IMR-90 (cell line): ENCODE measurements around the gene IDH3G. TPM values are rescaled to one million over a fixed set of nuclear protein-coding genes. Genes with fewer than 3 reads are reported as not detected.

Experiments
- ATAC-seq: fragments of 200-7000 bp; cut with Tn5 transposase; 2 replicates; pipeline ENCODE4 v1.9.1; 2020; ENCODE audit warnings: low read depth, mild to moderate bottlenecking, moderate library complexity
- BruUV-seq: library from RNA; stranded (reverse); fragments of 400-500 nt; replicated peaks from 2 replicates; lab custom pipeline; 2021; lab: Mats Ljungman, UMichigan
- CTCF ChIA-PET: fragments of 300-600 bp; formaldehyde crosslinking; extraction: SDS; loops from one replicate; lab custom pipeline; 2021; ENCODE audit warnings: antibody characterized with exemption; lab: Yijun Ruan, JAX
- POLR2A ChIA-PET: fragments of 300-600 bp; sonication (Branson Sonifier 250); formaldehyde crosslinking; loops from one replicate; lab custom pipeline; 2022; ENCODE audit warnings: antibody characterized with exemption; ENCODE audit not compliant: unreplicated experiment; lab: Charles Lee
- DNase-seq: peaks from one replicate; pipeline ENCODE4 v3.0.0; 2013
- H2AFZ ChIP-seq: replicated peaks from 2 replicates; pipeline ENCODE3; 2013; ENCODE audit warnings: low read length, mild to moderate bottlenecking; ENCODE audit not compliant: poor library complexity
- H2AK5ac ChIP-seq: 2 replicates; pipeline ENCODE4 v1.6.1; 2013; ENCODE audit warnings: low read depth, low read length, inconsistent platforms
- H2AK9ac ChIP-seq: replicated peaks from 2 replicates; pipeline ENCODE3; 2013; ENCODE audit warnings: mild to moderate bottlenecking, low read depth, low read length, moderate library complexity; ENCODE audit not compliant: poor library complexity
- H2BK120ac ChIP-seq: 2 replicates; pipeline ENCODE4 v1.6.1; 2013; ENCODE audit warnings: low read depth, low read length, inconsistent platforms
- H2BK15ac ChIP-seq: 3 replicates; pipeline ENCODE4 v1.6.1; 2013; ENCODE audit warnings: low read depth, low read length, inconsistent platforms
- H2BK20ac ChIP-seq: 2 replicates; pipeline ENCODE4 v1.6.1; 2013; ENCODE audit warnings: low read depth, mild to moderate bottlenecking, inconsistent platforms, low read length, moderate library complexity
- H2BK5ac ChIP-seq: 2 replicates; pipeline ENCODE4 v1.6.1; 2013; ENCODE audit warnings: mild to moderate bottlenecking, low read depth, low read length, inconsistent platforms; ENCODE audit not compliant: poor library complexity, severe bottlenecking
- H3K14ac ChIP-seq: replicated peaks from 2 replicates; pipeline ENCODE4 v1.6.1; 2013; ENCODE audit warnings: low read depth, low read length, inconsistent platforms
- H3K18ac ChIP-seq: 2 replicates; pipeline ENCODE4 v1.6.1; 2013; ENCODE audit warnings: low read depth, low read length, control low read depth
- H3K23ac ChIP-seq: 2 replicates; pipeline ENCODE4 v1.6.1; 2013; ENCODE audit warnings: low read depth, low read length, inconsistent platforms
- H3K27ac ChIP-seq: 2 replicates; pipeline ENCODE4 v1.5.1; 2013; ENCODE audit warnings: mild to moderate bottlenecking, control low read depth, low read length; ENCODE audit not compliant: insufficient read depth
- H3K27me3 ChIP-seq: 2 replicates; pipeline ENCODE4 v1.6.1; 2013; ENCODE audit warnings: low read length; ENCODE audit not compliant: control insufficient read depth, insufficient read depth
- H3K36me3 ChIP-seq: 2 replicates; pipeline ENCODE4 v1.6.1; 2013; ENCODE audit warnings: low read length, mixed read lengths; ENCODE audit not compliant: control insufficient read depth, insufficient read depth
- H3K4ac ChIP-seq: 2 replicates; pipeline ENCODE4 v1.6.1; 2013; ENCODE audit warnings: low read depth, low read length, inconsistent platforms
- H3K4me1 ChIP-seq: 2 replicates; pipeline ENCODE4 v1.6.1; 2013; ENCODE audit warnings: low read length, mixed read lengths; ENCODE audit not compliant: control insufficient read depth, insufficient read depth
- H3K4me2 ChIP-seq: 2 replicates; pipeline ENCODE4 v1.6.1; 2013; ENCODE audit warnings: low read depth, mild to moderate bottlenecking, control low read depth, low read length, moderate library complexity
- H3K4me3 ChIP-seq: 2 replicates; pipeline ENCODE4 v1.5.1; 2013; ENCODE audit warnings: low read depth, mild to moderate bottlenecking, control low read depth, low read length, moderate library complexity; ENCODE audit not compliant: insufficient read depth
- H3K56ac ChIP-seq: 2 replicates; pipeline ENCODE4 v1.6.1; 2013; ENCODE audit warnings: low read length, inconsistent platforms; ENCODE audit not compliant: insufficient read depth; ENCODE audit errors: extremely low read depth
- H3K79me1 ChIP-seq, 2 experiments: 2 replicates each; pipeline ENCODE4 v1.6.1; 2013; ENCODE audit warnings: low read length in 2 of 2, inconsistent platforms in 1 of 2, low read depth in 1 of 2
- H3K9ac ChIP-seq: 2 replicates; pipeline ENCODE4 v1.6.1; 2013; ENCODE audit warnings: low read depth, low read length, control low read depth
- H3K9me1 ChIP-seq: 2 replicates; pipeline ENCODE4 v1.6.1; 2013; ENCODE audit warnings: low read length, inconsistent platforms; ENCODE audit not compliant: insufficient read depth
- H3K9me3 ChIP-seq: 2 replicates; pipeline ENCODE4 v1.6.1; 2013; ENCODE audit warnings: low read length; ENCODE audit not compliant: control insufficient read depth, insufficient read depth
- H4K20me1 ChIP-seq: 2 replicates; pipeline ENCODE4 v1.6.1; 2013; ENCODE audit warnings: low read length, inconsistent platforms; ENCODE audit not compliant: insufficient read depth
- H4K5ac ChIP-seq: 2 replicates; pipeline ENCODE4 v1.6.1; 2013; ENCODE audit warnings: mild to moderate bottlenecking, low read depth, low read length, control low read depth
- H4K8ac ChIP-seq, 2 experiments: 2 replicates each; pipeline ENCODE4 v1.6.1; 2013; ENCODE audit warnings: low read depth in 2 of 2, low read length in 2 of 2, control low read depth in 1 of 2, inconsistent platforms in 1 of 2
- H4K91ac ChIP-seq: 2 replicates; pipeline ENCODE4 v1.6.1; 2013; ENCODE audit warnings: low read depth, low read length, inconsistent platforms; ENCODE audit not compliant: insufficient read depth
- BHLHE40 ChIP-seq: fragments of 150-350 bp; IDR thresholded peaks from 2 replicates; pipeline ENCODE4 v1.6.1; 2016; ENCODE audit warnings: mild to moderate bottlenecking, low read depth, low read length
- CEBPB ChIP-seq: IDR thresholded peaks from 2 replicates; pipeline ENCODE4 v1.6.1; 2012; ENCODE audit warnings: low read depth, low read length, improper control_type of control experiment
- CHD1 ChIP-seq: IDR thresholded peaks from 2 replicates; pipeline ENCODE4 v1.6.1; 2012; ENCODE audit warnings: low read depth, low read length, improper control_type of control experiment
- FOS ChIP-seq: fragments of 150-350 bp; IDR thresholded peaks from 2 replicates; pipeline ENCODE4 v1.6.1; 2016; ENCODE audit warnings: low read depth, low read length
- MAFK ChIP-seq: IDR thresholded peaks from 2 replicates; pipeline ENCODE4 v1.6.1; 2012; ENCODE audit warnings: low read depth, low read length, improper control_type of control experiment
- MAZ ChIP-seq: IDR thresholded peaks from 2 replicates; pipeline ENCODE4 v1.6.1; 2012; ENCODE audit warnings: low read depth, mild to moderate bottlenecking, low read length, improper control_type of control experiment, moderate library complexity, borderline replicate concordance
- MXI1 ChIP-seq: IDR thresholded peaks from 2 replicates; pipeline ENCODE4 v1.6.1; 2012; ENCODE audit warnings: low read depth, mild to moderate bottlenecking, low read length, moderate library complexity, borderline replicate concordance
- NFE2L2 ChIP-seq: fragments of 150-350 bp; IDR thresholded peaks from 2 replicates; pipeline ENCODE4 v1.6.1; 2016; ENCODE audit warnings: low read depth, mild to moderate bottlenecking, low read length
- POLR2A ChIP-seq: IDR thresholded peaks from 2 replicates; pipeline ENCODE4 v1.6.1; 2012; ENCODE audit warnings: mild to moderate bottlenecking, low read depth, low read length
- RAD21 ChIP-seq: IDR thresholded peaks from 2 replicates; pipeline ENCODE4 v1.6.1; 2012; ENCODE audit warnings: low read length, improper control_type of control experiment
- RCOR1 ChIP-seq: IDR thresholded peaks from 2 replicates; pipeline ENCODE4 v1.6.1; 2012; ENCODE audit warnings: mild to moderate bottlenecking, low read length, improper control_type of control experiment; ENCODE audit not compliant: insufficient replicate concordance
- RFX5 ChIP-seq: IDR thresholded peaks from 2 replicates; pipeline ENCODE4 v1.8.0; 2012; ENCODE audit warnings: low read depth, mild to moderate bottlenecking, low read length, moderate library complexity
- SMC3 ChIP-seq: fragments of 150-350 bp; IDR thresholded peaks from 2 replicates; pipeline ENCODE4 v1.6.1; 2016; ENCODE audit warnings: low read depth, mild to moderate bottlenecking, antibody characterized with exemption, low read length, moderate library complexity
- WGBS, 2 experiments: methylation state at CpG; one replicate each; pipeline versions ENCODE4 v1.1.5 to v1.1.7; 2013; ENCODE audit warnings: missing lambda C conversion rate in 2 of 2; ENCODE audit not compliant: insufficient read length in 1 of 2; ENCODE audit errors: extremely low coverage in 2 of 2; 5-methylcytosine and 5-hydroxymethylcytosine counted together
- dilution Hi-C: fragments of 300-500 bp; cut with HindIII; formaldehyde crosslinking; loops from one replicate; pipeline ENCODE4 v1.14.3; 2018; ENCODE audit warnings: low sequenced_read_pairs; ENCODE audit not compliant: unreplicated experiment
- in situ Hi-C: fragments of 300-500 bp; cut with MboI; formaldehyde crosslinking; loops from 3 replicates; pipeline ENCODE4 v1.14.3; 2019; ENCODE audit warnings: low sequenced_read_pairs, inconsistent platforms, mixed read lengths
- intact Hi-C: fragments of 100-400 bp; cut with micrococcal nuclease; formaldehyde crosslinking; loops from 2 replicates; pipeline ENCODE4 v1.10.0; 2022
- polyA plus RNA-seq, 3 experiments: library from polyadenylated mRNA; depleted of rRNA; stranded (reverse); fragments of >200 nt; gene quantifications; 2 replicates each; pipeline ENCODE4 v1.2.3, GENCODE V29; 2012; ENCODE audit warnings: low replicate concordance in 1 of 3
- total RNA-seq: library from RNA; depleted of rRNA; stranded (reverse); fragments of >200 nt; gene quantifications from 2 replicates; pipeline ENCODE4 v1.2.3, GENCODE V29; 2012
- TF ChIP-seq, protein P1 (sequence below): fragments of 150-350 bp; IDR thresholded peaks from 2 replicates; pipeline ENCODE4 v1.6.1; 2017; ENCODE audit warnings: mild to moderate bottlenecking, antibody characterized with exemption, low read length, low read depth
- TF ChIP-seq, protein P2 (sequence below): fragments of 150-350 bp; IDR thresholded peaks from 2 replicates; pipeline ENCODE4 v1.6.1; 2016; ENCODE audit warnings: low read depth, mild to moderate bottlenecking, low read length, moderate library complexity, borderline replicate concordance
- TF ChIP-seq, protein P3 (sequence below): conservative IDR thresholded peaks from 2 replicates; pipeline ENCODE4 v1.5.1; 2012; ENCODE audit warnings: mild to moderate bottlenecking, low read depth, low read length, improper control_type of control experiment

The IDH3G gene
- total and polyA plus RNA-seq, 2 of the 4 experiments (the other 2 are of a cell fraction): 79.4 to 85.7 TPM

DNA sequence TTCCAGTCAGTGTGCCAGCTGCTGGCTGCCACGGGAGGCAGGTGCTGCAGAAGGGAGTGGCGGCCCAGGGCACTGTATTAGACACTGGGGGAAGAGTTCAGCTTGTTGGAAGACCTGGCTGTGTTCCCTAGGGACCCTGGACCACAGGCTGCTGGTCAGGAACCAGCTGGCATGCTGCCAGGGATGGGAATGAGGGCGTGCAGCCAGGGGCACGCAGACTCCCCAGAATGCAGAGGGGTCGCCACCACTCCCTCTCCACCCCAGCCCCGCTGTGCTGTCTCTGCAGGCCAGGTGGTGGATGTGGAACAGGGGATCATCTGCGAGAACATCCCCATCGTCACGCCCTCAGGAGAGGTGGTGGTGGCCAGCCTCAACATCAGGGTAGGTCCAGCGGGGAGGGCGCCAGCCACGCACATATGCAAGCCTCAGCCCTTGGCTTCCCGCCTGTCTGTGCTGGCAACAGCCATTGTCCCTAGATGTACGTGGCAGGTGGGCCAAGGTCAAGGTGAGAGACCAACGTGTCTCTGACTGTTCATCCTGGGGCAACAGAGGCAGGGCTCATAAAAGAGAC lies 57.2 kb downstream of the IDH3G start:
- dilution Hi-C loops (no loop called here), in situ Hi-C loops (no loop called here), intact Hi-C loops (no loop called here)
- Histone ChIP-seq H3K23ac (no peak overlapping the region), H3K9ac (no peak overlapping the region), H2BK15ac (no peak overlapping the region), H3K79me1 (no peaks in the 10 kb centered on the region), H4K91ac (no peak overlapping the region), H4K20me1 (no peaks in the 10 kb centered on the region), H3K4ac (no peak overlapping the region), H3K56ac (no peak overlapping the region), H4K5ac (no peak overlapping the region), H2AFZ (peak overlapping the region; percentile 51), H3K27ac (no peak overlapping the region), H4K8ac (no peak overlapping the region), H3K4me3 (no peak overlapping the region), H3K18ac (no peak overlapping the region), H3K9me1 (no peaks in the 10 kb centered on the region), H3K14ac (no peak overlapping the region), H3K4me1 (no peaks in the 10 kb centered on the region), H2BK120ac (no peak overlapping the region), H2AK9ac (no peak overlapping the region), H3K9me3 (0 out of 2 replicates have a peak, but pooled peaks cover 1% of the 10 kb centered on the region), H3K27me3 (no peaks in the 10 kb centered on the region), H2BK20ac (no peak overlapping the region), H3K36me3 (peaks cover 10% of the 10 kb centered on the region; the same call in 1 of the 2 replicates), H2BK5ac (no peak overlapping the region), H2AK5ac (no peak overlapping the region), H3K4me2 (no peak overlapping the region)
- BruUV-seq: no TSS peak
- TF ChIP-seq MXI1: no peak
- TF ChIP-seq RFX5: no peak
- TF ChIP-seq RAD21: no peak
- TF ChIP-seq, protein P1, sequence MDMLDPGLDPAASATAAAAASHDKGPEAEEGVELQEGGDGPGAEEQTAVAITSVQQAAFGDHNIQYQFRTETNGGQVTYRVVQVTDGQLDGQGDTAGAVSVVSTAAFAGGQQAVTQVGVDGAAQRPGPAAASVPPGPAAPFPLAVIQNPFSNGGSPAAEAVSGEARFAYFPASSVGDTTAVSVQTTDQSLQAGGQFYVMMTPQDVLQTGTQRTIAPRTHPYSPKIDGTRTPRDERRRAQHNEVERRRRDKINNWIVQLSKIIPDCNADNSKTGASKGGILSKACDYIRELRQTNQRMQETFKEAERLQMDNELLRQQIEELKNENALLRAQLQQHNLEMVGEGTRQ: no peak
- TF ChIP-seq FOS: no peak
- TF ChIP-seq, protein P2, sequence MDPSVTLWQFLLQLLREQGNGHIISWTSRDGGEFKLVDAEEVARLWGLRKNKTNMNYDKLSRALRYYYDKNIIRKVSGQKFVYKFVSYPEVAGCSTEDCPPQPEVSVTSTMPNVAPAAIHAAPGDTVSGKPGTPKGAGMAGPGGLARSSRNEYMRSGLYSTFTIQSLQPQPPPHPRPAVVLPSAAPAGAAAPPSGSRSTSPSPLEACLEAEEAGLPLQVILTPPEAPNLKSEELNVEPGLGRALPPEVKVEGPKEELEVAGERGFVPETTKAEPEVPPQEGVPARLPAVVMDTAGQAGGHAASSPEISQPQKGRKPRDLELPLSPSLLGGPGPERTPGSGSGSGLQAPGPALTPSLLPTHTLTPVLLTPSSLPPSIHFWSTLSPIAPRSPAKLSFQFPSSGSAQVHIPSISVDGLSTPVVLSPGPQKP: no peak
- TF ChIP-seq BHLHE40: no peak
- TF ChIP-seq NFE2L2: no peak
- TF ChIP-seq CEBPB: no peak
- TF ChIP-seq MAZ: no peak
- TF ChIP-seq POLR2A: no peak
- no peak for TF ChIP-seq RCOR1
- TF ChIP-seq MAFK: no peak
- no peak for TF ChIP-seq CHD1
- TF ChIP-seq SMC3: no peak
- TF ChIP-seq, protein P3, sequence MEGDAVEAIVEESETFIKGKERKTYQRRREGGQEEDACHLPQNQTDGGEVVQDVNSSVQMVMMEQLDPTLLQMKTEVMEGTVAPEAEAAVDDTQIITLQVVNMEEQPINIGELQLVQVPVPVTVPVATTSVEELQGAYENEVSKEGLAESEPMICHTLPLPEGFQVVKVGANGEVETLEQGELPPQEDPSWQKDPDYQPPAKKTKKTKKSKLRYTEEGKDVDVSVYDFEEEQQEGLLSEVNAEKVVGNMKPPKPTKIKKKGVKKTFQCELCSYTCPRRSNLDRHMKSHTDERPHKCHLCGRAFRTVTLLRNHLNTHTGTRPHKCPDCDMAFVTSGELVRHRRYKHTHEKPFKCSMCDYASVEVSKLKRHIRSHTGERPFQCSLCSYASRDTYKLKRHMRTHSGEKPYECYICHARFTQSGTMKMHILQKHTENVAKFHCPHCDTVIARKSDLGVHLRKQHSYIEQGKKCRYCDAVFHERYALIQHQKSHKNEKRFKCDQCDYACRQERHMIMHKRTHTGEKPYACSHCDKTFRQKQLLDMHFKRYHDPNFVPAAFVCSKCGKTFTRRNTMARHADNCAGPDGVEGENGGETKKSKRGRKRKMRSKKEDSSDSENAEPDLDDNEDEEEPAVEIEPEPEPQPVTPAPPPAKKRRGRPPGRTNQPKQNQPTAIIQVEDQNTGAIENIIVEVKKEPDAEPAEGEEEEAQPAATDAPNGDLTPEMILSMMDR: no peak
- POLR2A ChIA-PET: no interaction called here
- 62% methylated on average over 8 of the region's 15 CpGs; no CpG with 5 or more reads in 1 of the 2 experiments for WGBS, 2 experiments
- ATAC-seq (no peak), DNase-seq (no peak)
- CTCF ChIA-PET: no interaction called here
